Pancreas (tissue), 10 donors: Measurements from ENCODE around the gene FYCO1. TPM values are rescaled to one million over a fixed set of nuclear protein-coding genes. Genes with fewer than 3 reads are reported as not detected.

Source experiments
- ATAC-seq, 4 donors: fragments of 200-7000 bp; cut with Tn5 transposase; one replicate each; pipeline versions ENCODE4 v1.8.0 to v1.9.1; 2020; ENCODE audit warnings: mild to moderate bottlenecking in 4 of 4, moderate library complexity in 4 of 4
- DNase-seq, 6 donors: peaks; one replicate each; pipeline ENCODE4 v3.0.0-alpha.2; 2020
- FAIRE-seq: peaks from 2 replicates; lab custom pipeline; 2012; peaks lifted over from hg19 to GRCh38; lab: Jason Lieb, UNC
- H3K27ac ChIP-seq, 4 donors: fragments of 200-600 bp; sonication (generic); 1 replicate in 3 of 4; 2 replicates in 1 of 4; pipeline versions ENCODE4 v1.5.0 to v1.8.0; 2020
- H3K27me3 ChIP-seq, 4 donors: fragments of 200-600 bp; one replicate each; pipeline ENCODE4 v1.8.0; 2021
- H3K36me3 ChIP-seq, 3 donors: fragments of 200-600 bp; sonication (generic) in 1 of 3; one replicate each; pipeline versions ENCODE4 v1.5.0 to v1.8.0; 2020 to 2021
- H3K4me1 ChIP-seq, 3 donors: fragments of 200-600 bp; one replicate each; pipeline ENCODE4 v1.8.0; 2021
- H3K4me3 ChIP-seq, 4 donors: fragments of 200-600 bp; sonication (generic) in 2 of 4; one replicate each; pipeline versions ENCODE4 v1.5.0 to v1.8.0; 2020 to 2021
- H3K9me3 ChIP-seq, 4 donors: fragments of 200-600 bp; one replicate each; pipeline ENCODE4 v1.8.0; 2021
- CTCF ChIP-seq, 4 donors: fragments of 200-600 bp; sonication (generic) in 3 of 4; IDR thresholded peaks; one replicate each; pipeline versions ENCODE4 v1.5.0 to v1.8.0; 2021; ENCODE audit warnings: antibody characterized with exemption in 4 of 4
- WGBS, 2 donors: extraction: QIAGEN DNeasy Blood & Tissue Kit; methylation state at CpG; one replicate each; pipeline ENCODE4 v1.1.7; 2013; 5-methylcytosine and 5-hydroxymethylcytosine counted together
- intact Hi-C, 3 donors: fragments of 100-400 bp; cut with DNase I; formaldehyde crosslinking; loops; one replicate each; pipeline versions ENCODE4 v1.11.1 to v1.14.2; 2022
- polyA plus RNA-seq, 2 donors: library from polyadenylated mRNA; stranded (reverse); fragments of 200-250 nt; gene quantifications; one replicate each; pipeline ENCODE4 v1.2.3, GENCODE V29; 2013
- total RNA-seq, 6 donors: library from RNA; stranded (reverse); fragmentation: NEBNext Ultra II Directional in 4 of 6; extraction: Animal tissue kit (Norgen Biotek cat#: 25700) in 4 of 6; gene quantifications; one replicate each; pipeline versions ENCODE4 v1.2.1 to v1.2.4, GENCODE V29; 2021 to 2023
- donor health status: healthy with polysubstance abuse.
- donor health status: DM: no; HTN: no; CAD: no; lungs with moderate emphysema.
- donor health status: DM: no; HTN: no; CAD: no.
- donor health status: control.
- donor health status: control.
- donor health status: Bipolar disorder and iron deficiency.
- donor health status: DM: yes; HTN: yes; CAD: no.
- donor health status: DM: no; HTN: no; CAD: no.
- donor health status: DM: no; HTN: no; CAD: no.
- donor health status: DM: yes; HTN: yes; CAD: no.

Gene FYCO1
- total and polyA plus RNA-seq, 8 donors = 9.3 to 25.1 (median 15.7) TPM

GRCh38 chr3:45959201-45959600 is 36.4 kb downstream of the FYCO1 start:
- intact Hi-C loops = no loop called here
- WGBS, 2 donors = 91 to 98% methylated on average over 7 of the region's 7 CpGs
- ATAC-seq (no peak), DNase-seq (no peak), FAIRE-seq (no peak)
- H3K27me3 ChIP-seq = no peaks in the 10 kb centered on the region
- no peaks in the 10 kb centered on the region for H3K9me3 ChIP-seq
- peaks cover 7 to 88% (median 43%) of the 10 kb centered on the region in 3 donors for H3K36me3 ChIP-seq
- H3K4me3 ChIP-seq = no peak overlapping the region
- H3K27ac ChIP-seq = no peak overlapping the region
- TF ChIP-seq CTCF (IDR thresholded peaks at IDR 0.05) = no peak
- H3K4me1 ChIP-seq = no peaks in the 10 kb centered on the region

- Histone ChIP-seq H3K27ac (no peak overlapping the region), H3K36me3 (peaks cover 11 to 90% (median 39%) of the 10 kb centered on the region in 3 donors), H3K4me3 (no peak overlapping the region), H3K9me3 (no peaks in the 10 kb centered on the region), H3K27me3 (no peaks in the 10 kb centered on the region), H3K4me1 (no peaks in the 10 kb centered on the region)
- intact Hi-C loops = no loop called here
- ATAC-seq (no peak), FAIRE-seq (no peak), DNase-seq (no peak)
- 92 to 93% methylated on average over 6 of the region's 6 CpGs for WGBS, 2 donors
- no peak for TF ChIP-seq CTCF (IDR thresholded peaks at IDR 0.05)
These were observed 37.3 kb downstream of the FYCO1 start for GRCh38 chr3:45958321-45958791.

- Histone ChIP-seq H3K4me3 (no peak overlapping the region), H3K36me3 (peaks cover 11 to 90% (median 37%) of the 10 kb centered on the region in 3 donors), H3K9me3 (no peaks in the 10 kb centered on the region), H3K27me3 (no peaks in the 10 kb centered on the region), H3K4me1 (no peaks in the 10 kb centered on the region), H3K27ac (no peak overlapping the region)
- ATAC-seq (no peak), DNase-seq (no peak), FAIRE-seq (no peak)
- TF ChIP-seq CTCF (IDR thresholded peaks at IDR 0.05) = no peak
- WGBS, 2 donors = 83 to 88% methylated on average over 5 of the region's 5 CpGs
- intact Hi-C loops = no loop called here
These were observed 38.0 kb downstream of the FYCO1 start for GRCh38 chr3:45957586-45957985.

GRCh38 chr3:45955706-45956105 is 39.9 kb downstream of the FYCO1 start:
- Histone ChIP-seq H3K27me3 (no peaks in the 10 kb centered on the region), H3K4me1 (no peaks in the 10 kb centered on the region), H3K9me3 (no peaks in the 10 kb centered on the region), H3K27ac (no peak overlapping the region), H3K36me3 (peaks cover 11 to 89% (median 35%) of the 10 kb centered on the region in 3 donors), H3K4me3 (no peak overlapping the region)
- DNase-seq (no peak), ATAC-seq (no peak), FAIRE-seq (no peak)
- WGBS, 2 donors = 92 to 98% methylated on average over 4 of the region's 4 CpGs
- TF ChIP-seq CTCF (IDR thresholded peaks at IDR 0.05) = no peak
- intact Hi-C loops = no loop called here

- Histone ChIP-seq H3K9me3 (no peaks in the 10 kb centered on the region), H3K27ac (no peak overlapping the region), H3K36me3 (peaks cover 11 to 89% (median 33%) of the 10 kb centered on the region in 3 donors), H3K4me1 (no peaks in the 10 kb centered on the region), H3K27me3 (no peaks in the 10 kb centered on the region), H3K4me3 (no peak overlapping the region)
- WGBS, 2 donors = 83 to 93% methylated on average over 11 of the region's 11 CpGs
- no peak for ATAC-seq
- intact Hi-C loops = no loop called here
- no peak for DNase-seq
- FAIRE-seq = no peak
- no peak for TF ChIP-seq CTCF (IDR thresholded peaks at IDR 0.05)
These were observed 40.5 kb downstream of the FYCO1 start for GRCh38 chr3:45955017-45955647.
